SHP77 treated with DMSO at 0.1 percent for 48 hours (cell line): ENCODE results near the gene TFDP1.

Experiments
- DNase-seq: peaks from one replicate; lab custom pipeline; 2025; lab: John Stamatoyannopoulos, UW

The TFDP1 gene

GRCh38 chr13:113634279-113635047, 49.9 kb downstream of the TFDP1 start:
- no peak for DNase-seq

GRCh38 chr13:113635048-113635420, 50.5 kb downstream of the TFDP1 start:
- no peak for DNase-seq

- no peak for DNase-seq
Measured at GRCh38 chr13:113635709-113636108, 51.2 kb downstream of the TFDP1 start.

GRCh38 chr13:113636266-113636963, 51.9 kb downstream of the TFDP1 start:
- DNase-seq = no peak

GRCh38 chr13:113637262-113638160, 53.0 kb downstream of the TFDP1 start:
- no peak for DNase-seq

- no peak for DNase-seq
Measured at GRCh38 chr13:113638173-113638746, 53.7 kb downstream of the TFDP1 start.

GRCh38 chr13:113638806-113639205, 54.3 kb downstream of the TFDP1 start:
- no peak for DNase-seq

- DNase-seq = no peak
Measured at GRCh38 chr13:113639616-113640262, 55.2 kb downstream of the TFDP1 start.

GRCh38 chr13:113641426-113641825, 56.9 kb downstream of the TFDP1 start:
- DNase-seq = no peak

- DNase-seq = no peak
Measured at GRCh38 chr13:113642563-113642962, 58.0 kb downstream of the TFDP1 start.

- DNase-seq = no peak
Measured at GRCh38 chr13:113643593-113643992, 59.0 kb downstream of the TFDP1 start.

GRCh38 chr13:113644800-113645199, 60.2 kb downstream of the TFDP1 start:
- DNase-seq = no peak

- DNase-seq = no peak
Measured at GRCh38 chr13:113645329-113645728, 60.8 kb downstream of the TFDP1 start.

GRCh38 chr13:113646376-113646775, 61.8 kb downstream of the TFDP1 start:
- DNase-seq = peak; percentile 89

- DNase-seq = no peak
Measured at GRCh38 chr13:113646921-113647340, 62.4 kb downstream of the TFDP1 start.

- DNase-seq = peak; percentile 98
Measured at GRCh38 chr13:113647351-113648215, 63.0 kb downstream of the TFDP1 start.

GRCh38 chr13:113648216-113648610, 63.7 kb downstream of the TFDP1 start:
- no peak for DNase-seq

GRCh38 chr13:113649212-113649611, 64.7 kb downstream of the TFDP1 start:
- peak; percentile 62 for DNase-seq

GRCh38 chr13:113650275-113650674, 65.7 kb downstream of the TFDP1 start:
- DNase-seq = no peak

- no peak for DNase-seq
Measured at GRCh38 chr13:113650731-113651148, 66.2 kb downstream of the TFDP1 start.
